ENCODE data around the gene MMAB. TPM values are rescaled to one million over a fixed set of nuclear protein-coding genes. Genes with fewer than 3 reads are reported as not detected.
A peak's percentile ranks its signal among the peaks of the same experiment; 100 is the strongest.

The MMAB gene
- polyA plus RNA-seq, 6 donors from 2014 or later = 24.0 to 39.5 (median 36.0) TPM

DNA sequence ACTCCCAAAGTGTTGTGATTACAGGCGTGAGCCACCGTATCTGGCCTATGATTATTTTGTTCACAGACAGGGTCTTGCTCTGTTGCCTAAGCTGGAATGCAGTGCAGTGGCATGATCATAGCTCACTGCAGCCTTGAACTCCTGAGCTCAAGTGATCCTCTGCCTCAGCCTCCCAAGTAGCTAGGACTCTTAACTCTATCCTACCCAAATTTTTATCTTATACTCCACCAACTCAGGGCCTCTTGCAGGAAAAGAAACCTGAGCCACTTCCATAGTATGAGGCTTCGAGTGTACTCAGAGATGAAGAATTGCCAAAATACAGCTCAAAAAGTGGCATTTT, 828 bp downstream of the MMAB start:
- no peak for DNase-seq

DNA sequence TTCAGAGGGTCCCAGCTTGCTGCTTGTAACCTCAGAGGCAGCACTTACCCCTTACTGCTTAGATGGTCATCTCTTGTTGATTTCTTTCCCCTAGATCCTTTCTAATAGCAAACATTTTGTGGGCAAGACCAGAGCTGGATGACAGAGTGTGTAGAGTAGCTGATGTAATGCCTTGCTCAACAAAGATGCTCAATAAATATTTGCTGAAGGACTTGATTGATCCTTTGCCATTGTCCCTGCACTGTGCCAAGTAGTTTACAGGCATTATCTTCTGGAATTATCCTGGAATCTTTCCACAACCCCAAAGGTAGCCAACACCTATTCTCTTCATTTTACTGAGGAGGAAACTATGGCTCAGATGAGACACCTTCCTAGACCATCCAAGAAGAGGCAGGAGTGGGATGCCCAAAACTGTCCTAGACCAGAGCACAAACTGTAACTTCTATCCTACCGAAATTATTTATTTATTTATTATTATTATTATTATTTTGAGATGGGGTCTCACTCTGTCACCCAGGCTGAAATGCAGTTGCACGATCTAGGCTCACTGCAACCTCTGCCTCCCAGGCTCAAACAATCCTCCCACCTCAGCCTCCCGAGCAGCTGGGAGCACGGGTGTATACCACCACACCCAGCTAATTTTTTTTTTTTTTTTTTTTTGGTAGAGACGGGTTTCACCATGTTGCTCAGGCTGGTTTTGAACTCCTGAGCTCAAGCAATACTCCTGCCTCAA, 1.4 kb downstream of the MMAB start:
- DNase-seq (no peak), ATAC-seq (ENCODE audit: low read depth in 2 of 2) (no peak)
- Mint-ChIP-seq H3K4me3 (peak overlapping the region in 5 of 8 donors; percentile 24 to 96 (median 94)), H3K27me3 (no peaks in the 10 kb centered on the region), H3K4me1 (peaks cover 17 to 29% (median 24%) of the 10 kb centered on the region in 3 donors), H3K36me3 (no peaks in the 10 kb centered on the region), H3K9me3 (no peaks in the 10 kb centered on the region), H3K27ac (peak overlapping the region; percentile 62 to 99 (median 97))

More for the DNA sequence above, 828 bp downstream of the MMAB start:
- H3K27me3 Mint-ChIP-seq = no peaks in the 10 kb centered on the region
- peak overlapping the region; percentile 93 to 97 (median 96) for H3K4me3 Mint-ChIP-seq
- no peaks in the 10 kb centered on the region for H3K36me3 Mint-ChIP-seq
- no peaks in the 10 kb centered on the region for H3K9me3 Mint-ChIP-seq
- H3K4me1 Mint-ChIP-seq = peaks cover 17 to 29% (median 24%) of the 10 kb centered on the region in 3 donors
- ATAC-seq (ENCODE audit: low read depth in 2 of 2) = no peak
- H3K27ac Mint-ChIP-seq = peak overlapping the region; percentile 96 to 99 (median 98)

DNA sequence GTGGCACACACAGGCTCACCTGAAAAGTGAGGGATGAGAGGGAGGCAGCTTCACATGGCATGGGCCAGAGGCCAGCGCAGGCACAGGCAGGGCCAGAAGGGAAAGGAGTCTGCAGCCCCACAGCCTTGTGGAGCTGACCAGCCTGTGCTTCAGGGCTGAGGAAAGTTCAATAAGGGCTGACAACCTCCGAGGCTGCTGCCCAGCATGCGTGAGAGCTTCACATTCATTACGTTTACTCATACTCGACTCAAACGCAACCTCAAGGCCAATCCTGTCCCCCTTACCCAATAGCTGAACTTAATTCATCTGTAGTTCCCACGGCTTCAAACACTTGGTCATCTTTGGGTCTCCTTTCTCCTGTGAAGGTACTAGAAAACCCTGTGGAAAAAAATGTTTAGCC, 4.8 kb downstream of the MMAB start:
- Mint-ChIP-seq H3K27ac (peak overlapping the region in 1 of 6 donors; percentile 42), H3K4me1 (peaks cover 8 to 15% (median 11%) of the 10 kb centered on the region in 3 donors), H3K27me3 (no peaks in the 10 kb centered on the region), H3K4me3 (no peak overlapping the region), H3K36me3 (no peaks in the 10 kb centered on the region), H3K9me3 (no peaks in the 10 kb centered on the region)
- DNase-seq (no peak), ATAC-seq (ENCODE audit: low read depth in 2 of 2) (no peak)

DNA sequence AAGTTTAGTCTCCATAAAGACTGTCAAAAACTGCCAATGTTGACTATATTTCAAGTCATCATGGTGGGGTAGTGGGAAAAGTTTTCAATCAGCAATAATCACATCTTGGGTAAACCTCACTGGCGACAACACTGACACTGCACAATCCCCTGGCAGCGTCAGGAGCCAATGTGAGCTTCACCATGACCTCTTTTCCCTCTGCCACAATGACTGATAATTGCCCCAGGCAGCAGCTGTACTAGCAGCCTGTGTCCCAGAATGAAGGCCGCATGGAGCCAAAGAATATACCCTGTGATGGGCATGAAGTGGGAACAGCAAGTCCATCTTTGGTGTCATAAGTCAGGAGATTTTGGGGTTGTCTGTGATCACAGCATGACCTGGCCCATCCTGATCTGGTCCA, 5.3 kb downstream of the MMAB start:
- Mint-ChIP-seq H3K9me3 (no peaks in the 10 kb centered on the region), H3K4me1 (peaks cover 5 to 12% (median 6%) of the 10 kb centered on the region in 3 donors), H3K4me3 (peak overlapping the region in 1 of 8 donors; percentile 30), H3K27ac (no peak overlapping the region), H3K27me3 (no peaks in the 10 kb centered on the region), H3K36me3 (no peaks in the 10 kb centered on the region)
- DNase-seq (no peak), ATAC-seq (ENCODE audit: low read depth in 2 of 2) (no peak)

DNA sequence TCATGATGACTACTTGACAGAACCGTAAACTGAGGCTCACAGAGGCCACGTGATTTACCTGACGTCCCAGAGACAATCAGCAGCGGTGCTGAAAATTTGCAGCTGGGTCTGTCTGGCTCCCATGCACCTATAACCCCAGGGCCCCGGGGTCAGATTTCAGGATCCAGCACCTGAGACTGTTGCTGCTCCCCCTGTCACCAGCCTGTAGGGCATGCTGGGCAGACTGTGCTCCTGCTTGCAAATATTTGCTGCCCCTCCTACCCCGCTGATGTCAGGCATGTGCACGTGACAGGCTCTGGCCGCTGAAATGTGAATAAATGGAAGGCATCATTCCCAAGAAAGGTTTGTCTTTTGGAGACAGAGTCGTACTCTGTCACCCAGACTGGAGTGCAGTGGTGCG, 6.0 kb downstream of the MMAB start:
- H3K27me3 Mint-ChIP-seq = no peaks in the 10 kb centered on the region
- no peak overlapping the region for H3K27ac Mint-ChIP-seq

DNA sequence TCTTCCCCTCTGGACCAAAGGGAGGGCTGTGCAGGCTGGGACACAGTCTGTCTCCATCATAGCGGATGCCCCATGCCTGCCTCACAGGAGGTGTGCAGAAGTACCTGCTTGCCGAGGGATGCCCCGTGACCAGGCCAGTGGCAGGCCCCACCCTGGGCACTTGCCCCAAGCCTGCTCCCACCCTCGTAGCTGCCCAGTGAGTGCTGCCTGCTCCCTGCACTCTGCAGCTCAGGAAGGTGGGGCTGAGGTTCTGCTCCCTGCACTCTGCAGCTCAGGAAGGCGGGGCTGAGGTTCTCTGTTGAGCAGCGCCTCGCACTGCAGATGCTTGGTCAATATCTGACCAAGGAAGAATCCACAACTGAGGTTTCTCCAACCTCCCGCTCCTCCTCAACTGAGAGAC, 6.9 kb downstream of the MMAB start:
- Mint-ChIP-seq H3K36me3 (peaks cover 8 to 12% of the 10 kb centered on the region in 2 donors), H3K9me3 (peaks cover 0 to 6% (median 4%) of the 10 kb centered on the region in 7 donors), H3K27ac (peak overlapping the region in 1 of 6 donors; percentile 28), H3K27me3 (no peaks in the 10 kb centered on the region), H3K4me3 (no peak overlapping the region), H3K4me1 (peaks cover 0 to under 1% (median 0%) of the 10 kb centered on the region in 3 donors)
- no peak for ATAC-seq (ENCODE audit: low read depth in 2 of 2)
- no peak for DNase-seq

More for the DNA sequence above, 6.0 kb downstream of the MMAB start:
- H3K4me1 Mint-ChIP-seq = peaks cover 0 to 6% (median 0%) of the 10 kb centered on the region in 3 donors
- DNase-seq (no peak), ATAC-seq (ENCODE audit: low read depth in 2 of 2) (no peak)
- H3K4me3 Mint-ChIP-seq = no peak overlapping the region
- peaks cover 0 to 3% (median 0%) of the 10 kb centered on the region in 7 donors for H3K9me3 Mint-ChIP-seq
- H3K36me3 Mint-ChIP-seq = peaks cover 4 to 5% of the 10 kb centered on the region in 2 donors

DNA sequence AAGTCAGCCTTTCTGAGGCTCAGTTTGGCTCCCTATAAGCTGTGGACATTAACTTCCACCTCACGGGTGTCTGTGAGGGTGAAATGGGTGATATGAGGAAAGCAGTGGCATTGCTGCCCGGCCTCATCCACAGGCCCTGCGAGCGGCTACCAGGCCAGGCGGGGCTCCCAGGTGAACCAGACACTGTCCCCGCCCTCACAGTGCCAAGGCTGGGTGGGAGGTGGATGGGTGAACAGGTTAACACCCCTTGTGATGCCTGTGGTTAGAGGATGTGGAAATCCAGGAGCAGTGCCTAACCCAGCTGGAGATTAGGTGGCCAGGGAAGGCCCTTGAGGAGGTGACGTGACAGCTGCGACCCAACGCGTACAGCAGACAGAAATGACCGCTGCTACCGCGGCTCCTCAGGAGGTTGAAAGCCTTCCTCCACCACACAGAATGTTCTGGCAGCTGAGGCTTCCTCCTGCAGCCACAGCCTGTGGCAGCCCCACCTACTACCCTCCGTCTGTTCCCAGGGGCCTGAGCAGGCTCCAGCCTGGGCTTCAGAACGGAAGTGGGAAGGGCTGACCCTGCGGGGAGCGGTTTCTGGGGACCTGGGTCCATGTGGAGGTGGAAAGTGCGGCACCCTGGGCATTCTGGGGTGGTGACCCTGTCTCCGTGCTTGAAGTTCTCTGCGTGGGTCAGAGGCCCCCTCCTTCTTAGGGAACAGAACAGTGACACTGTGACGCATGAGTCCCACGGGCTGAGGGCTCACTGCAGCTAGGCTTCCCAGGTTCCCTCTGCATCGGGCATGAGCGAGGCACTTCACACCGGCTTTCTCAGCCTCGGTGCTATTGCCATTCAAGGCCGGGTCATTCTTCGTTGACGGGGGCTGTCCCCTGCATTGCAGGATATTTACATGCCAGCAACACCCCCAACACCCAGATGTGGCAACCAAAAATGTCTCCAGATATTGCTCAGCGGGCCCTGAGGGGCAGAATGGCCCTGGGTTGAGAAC, 9.7 kb downstream of the MMAB start:
- Mint-ChIP-seq H3K4me3 (no peak overlapping the region), H3K27me3 (no peaks in the 10 kb centered on the region), H3K9me3 (peaks cover 0 to 6% (median 4%) of the 10 kb centered on the region in 7 donors), H3K4me1 (peaks cover 0 to 3% (median 0%) of the 10 kb centered on the region in 3 donors), H3K36me3 (peaks cover 8 to 12% of the 10 kb centered on the region in 2 donors), H3K27ac (no peak overlapping the region)
- ATAC-seq (ENCODE audit: low read depth in 2 of 2) = no peak
- no peak for DNase-seq

DNA sequence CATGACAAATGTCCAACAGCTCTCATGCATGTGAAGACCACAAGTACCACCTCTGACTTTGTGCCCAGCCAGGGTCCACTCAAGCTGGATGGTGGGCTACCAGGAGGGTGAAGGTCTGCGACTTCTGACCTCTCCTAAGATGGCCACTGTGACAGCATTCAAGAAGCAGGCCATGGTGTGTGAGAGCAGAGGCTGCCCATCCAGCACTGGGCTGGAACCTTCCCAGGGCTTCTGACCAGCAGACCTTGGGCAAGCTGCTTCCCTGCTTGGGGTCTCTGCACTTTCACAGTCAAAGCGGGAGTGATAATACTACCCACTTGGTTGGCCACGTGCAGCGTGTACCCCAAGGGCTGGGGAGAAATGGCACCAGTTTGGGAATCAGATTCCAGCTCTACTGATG, 10.4 kb downstream of the MMAB start:
- DNase-seq = no peak
- Mint-ChIP-seq H3K4me1 (peaks cover 0 to 3% (median 0%) of the 10 kb centered on the region in 3 donors), H3K4me3 (no peak overlapping the region), H3K27ac (no peak overlapping the region), H3K36me3 (peaks cover 8 to 12% of the 10 kb centered on the region in 2 donors), H3K9me3 (peaks cover 0 to 6% (median 4%) of the 10 kb centered on the region in 7 donors), H3K27me3 (no peaks in the 10 kb centered on the region)
- ATAC-seq (ENCODE audit: low read depth in 2 of 2) = no peak

DNA sequence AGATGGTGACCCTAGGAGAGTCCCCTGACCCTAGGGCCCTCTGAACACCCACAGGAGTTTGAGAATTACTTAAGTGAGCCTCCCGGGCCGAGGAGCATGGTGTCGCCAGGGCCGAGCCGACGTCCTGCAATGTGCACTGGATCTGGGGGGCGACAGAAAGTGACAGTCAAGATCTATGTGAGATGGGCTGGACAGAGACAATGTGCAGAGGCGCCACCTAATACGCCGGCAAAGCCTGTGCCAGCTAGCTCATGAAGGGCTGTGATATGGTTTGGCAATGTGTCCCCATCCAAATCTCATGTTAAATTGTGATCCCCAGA, 11.6 kb downstream of the MMAB start:
- no peak overlapping the region for H3K27ac Mint-ChIP-seq
- H3K36me3 Mint-ChIP-seq = peaks cover 8 to 12% of the 10 kb centered on the region in 2 donors
- ATAC-seq (ENCODE audit: low read depth in 2 of 2) (no peak), DNase-seq (no peak)
- H3K27me3 Mint-ChIP-seq = no peaks in the 10 kb centered on the region
- H3K4me3 Mint-ChIP-seq = no peak overlapping the region
- H3K4me1 Mint-ChIP-seq = peaks cover 0 to 4% (median 0%) of the 10 kb centered on the region in 3 donors
- H3K9me3 Mint-ChIP-seq = peaks cover 0 to 6% (median 4%) of the 10 kb centered on the region in 7 donors

DNA sequence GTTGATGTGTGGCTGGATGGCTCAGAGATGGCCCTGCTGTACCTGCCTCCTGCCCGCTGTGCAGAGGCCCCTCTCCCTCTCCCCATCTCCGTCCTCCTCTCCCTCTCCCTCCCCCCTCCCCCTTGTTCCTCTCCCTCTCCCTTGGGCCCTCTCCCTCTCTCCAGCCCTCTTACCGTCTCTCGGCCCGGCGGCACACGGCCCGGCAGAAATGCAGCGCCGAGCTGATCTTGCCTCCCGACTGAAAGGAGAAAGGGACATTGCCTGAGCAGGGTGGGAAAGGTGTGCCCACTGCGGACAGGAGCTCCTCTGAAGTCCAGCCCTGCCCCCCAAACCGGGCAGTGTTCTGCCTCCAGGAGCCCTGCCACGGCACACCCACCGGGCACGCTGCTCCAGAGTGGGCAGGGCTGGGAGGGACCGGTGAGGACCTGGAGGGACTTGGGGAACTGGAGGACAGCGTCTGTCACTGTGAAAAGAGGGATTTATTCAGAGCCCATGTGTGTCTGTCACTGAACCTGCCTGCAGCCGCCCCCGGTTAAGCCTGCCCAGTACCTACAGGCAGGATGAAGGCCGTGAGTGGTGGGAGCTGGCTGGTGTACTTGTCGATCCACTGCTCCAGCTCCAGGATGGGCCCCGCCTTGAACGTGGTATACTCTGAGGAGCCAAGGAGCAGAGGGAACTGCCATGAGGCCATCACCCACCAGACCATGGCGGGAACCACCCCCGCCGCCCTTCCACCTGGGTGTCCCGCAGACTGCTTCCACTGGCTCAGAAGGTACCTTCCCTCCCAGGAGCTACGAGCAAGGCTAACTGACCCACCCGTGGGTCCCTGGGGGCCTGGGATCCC, 12.2 kb downstream of the MMAB start:
- Mint-ChIP-seq H3K9me3 (peaks cover 0 to 6% (median 4%) of the 10 kb centered on the region in 7 donors), H3K27ac (no peak overlapping the region)

DNA sequence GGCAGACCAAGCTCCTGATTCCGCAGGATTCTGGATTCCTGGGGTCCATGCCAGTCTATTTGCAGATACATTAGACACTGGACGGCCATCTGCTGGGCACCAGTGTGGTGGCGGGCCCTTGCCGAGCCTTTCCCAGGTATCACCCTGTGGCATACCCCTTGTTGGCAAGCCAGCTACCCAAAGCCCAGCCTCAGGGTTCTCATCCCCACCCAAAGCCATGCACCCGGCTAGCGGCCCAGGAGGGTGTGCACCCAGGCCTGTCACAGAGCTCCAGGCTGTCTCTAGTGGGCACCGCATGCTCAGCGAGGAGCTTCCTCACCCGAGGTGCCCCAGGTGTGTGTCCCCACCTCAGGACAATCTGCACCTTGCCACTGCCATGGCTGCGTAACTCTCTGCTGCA, 13.7 kb downstream of the MMAB start:
- no peak for DNase-seq
- ATAC-seq (ENCODE audit: low read depth in 2 of 2) = no peak
- H3K4me3 Mint-ChIP-seq = no peak overlapping the region
- no peak overlapping the region for H3K27ac Mint-ChIP-seq
- no peaks in the 10 kb centered on the region for H3K27me3 Mint-ChIP-seq
- H3K4me1 Mint-ChIP-seq = peaks cover 0 to 7% (median 0%) of the 10 kb centered on the region in 3 donors
- peaks cover 8 to 12% of the 10 kb centered on the region in 2 donors for H3K36me3 Mint-ChIP-seq
- H3K9me3 Mint-ChIP-seq = peaks cover 0 to 6% (median 4%) of the 10 kb centered on the region in 7 donors

More for the DNA sequence above, 12.2 kb downstream of the MMAB start:
- H3K4me1 Mint-ChIP-seq = peaks cover 0 to 7% (median 0%) of the 10 kb centered on the region in 3 donors
- no peaks in the 10 kb centered on the region for H3K27me3 Mint-ChIP-seq
- no peak overlapping the region for H3K4me3 Mint-ChIP-seq
- ATAC-seq (ENCODE audit: low read depth in 2 of 2) (no peak), DNase-seq (no peak)
- peaks cover 8 to 12% of the 10 kb centered on the region in 2 donors for H3K36me3 Mint-ChIP-seq

DNA sequence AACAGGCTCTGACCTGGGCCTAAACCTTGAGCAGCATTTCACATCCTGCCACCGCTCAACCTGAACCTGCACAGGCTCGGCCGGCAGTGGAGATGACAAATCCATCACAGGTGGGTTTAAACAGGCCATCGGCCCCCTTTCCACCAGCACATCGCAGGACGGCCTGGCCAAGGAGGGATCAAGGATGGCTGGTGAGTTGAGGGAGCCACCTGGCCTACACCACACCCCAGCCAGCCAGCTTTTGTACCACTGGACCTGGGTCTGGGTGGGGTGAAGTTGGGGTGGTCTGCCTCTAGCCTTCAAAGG, 14.2 kb downstream of the MMAB start:
- H3K9me3 Mint-ChIP-seq = peaks cover 0 to 6% (median 4%) of the 10 kb centered on the region in 7 donors
- no peak overlapping the region for H3K4me3 Mint-ChIP-seq
- ATAC-seq (ENCODE audit: low read depth in 2 of 2) (no peak), DNase-seq (no peak)
- no peak overlapping the region for H3K27ac Mint-ChIP-seq
- peaks cover 0 to 7% (median 0%) of the 10 kb centered on the region in 3 donors for H3K4me1 Mint-ChIP-seq
- H3K27me3 Mint-ChIP-seq = no peaks in the 10 kb centered on the region
- H3K36me3 Mint-ChIP-seq = peaks cover 8 to 12% of the 10 kb centered on the region in 2 donors
